ENCODE results near the gene TTC28.

TTC28 gene

GRCh38 chr22:28283068-28283654, 396.5 kb downstream of the TTC28 start:
- Mint-ChIP-seq H3K27ac (no peak overlapping the region), H3K4me3 (no peak overlapping the region), H3K9me3 (no peaks in the 10 kb centered on the region), H3K4me1 (no peaks in the 10 kb centered on the region), H3K27me3 (no peaks in the 10 kb centered on the region), H3K36me3 (no peaks in the 10 kb centered on the region)
- no peak for DNase-seq
- ATAC-seq (replicated peaks): no peak

DNA sequence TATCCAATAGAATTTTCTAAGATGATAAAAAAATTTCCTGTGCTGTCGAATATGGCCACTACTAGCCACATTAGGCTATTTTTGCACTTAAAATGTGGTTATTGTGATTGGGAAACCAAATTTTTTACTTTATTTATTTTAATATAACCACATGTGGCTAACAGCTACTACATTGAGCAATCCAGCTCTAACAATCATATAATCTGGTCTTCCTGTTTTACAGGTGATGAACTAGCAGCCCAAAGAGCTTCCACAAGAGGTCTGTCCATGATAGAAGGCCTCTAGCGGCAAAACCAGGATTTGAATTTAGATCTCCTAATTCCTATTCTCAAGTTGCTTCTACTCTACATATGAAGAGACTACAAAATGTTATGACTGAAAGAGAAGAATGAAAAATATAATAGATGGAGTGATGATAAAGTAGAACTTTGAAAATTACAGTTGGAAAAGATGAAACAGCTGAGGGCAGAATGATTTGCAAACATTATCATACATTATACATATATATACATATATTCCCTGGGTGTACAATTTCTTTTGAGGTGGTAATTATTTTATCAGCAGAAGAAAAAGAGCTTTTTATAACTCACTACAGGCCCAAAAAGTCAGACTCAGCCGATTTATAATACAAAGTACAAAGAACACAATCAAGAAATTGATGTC, 397.1 kb downstream of the TTC28 start:
- H3K36me3 Mint-ChIP-seq: no peaks in the 10 kb centered on the region
- DNase-seq: no peak
- H3K27me3 Mint-ChIP-seq: no peaks in the 10 kb centered on the region
- H3K9me3 Mint-ChIP-seq: no peaks in the 10 kb centered on the region
- no peak overlapping the region for H3K27ac Mint-ChIP-seq
- no peaks in the 10 kb centered on the region for H3K4me1 Mint-ChIP-seq
- no peak for ATAC-seq (replicated peaks)
- no peak overlapping the region for H3K4me3 Mint-ChIP-seq

- Mint-ChIP-seq H3K4me3 (no peak overlapping the region), H3K27ac (no peak overlapping the region), H3K27me3 (no peaks in the 10 kb centered on the region), H3K4me1 (no peaks in the 10 kb centered on the region), H3K36me3 (no peaks in the 10 kb centered on the region), H3K9me3 (no peaks in the 10 kb centered on the region)
- no peak for DNase-seq
- ATAC-seq (replicated peaks): no peak
These were observed 399.8 kb downstream of the TTC28 start for GRCh38 chr22:28279888-28280287.

DNA sequence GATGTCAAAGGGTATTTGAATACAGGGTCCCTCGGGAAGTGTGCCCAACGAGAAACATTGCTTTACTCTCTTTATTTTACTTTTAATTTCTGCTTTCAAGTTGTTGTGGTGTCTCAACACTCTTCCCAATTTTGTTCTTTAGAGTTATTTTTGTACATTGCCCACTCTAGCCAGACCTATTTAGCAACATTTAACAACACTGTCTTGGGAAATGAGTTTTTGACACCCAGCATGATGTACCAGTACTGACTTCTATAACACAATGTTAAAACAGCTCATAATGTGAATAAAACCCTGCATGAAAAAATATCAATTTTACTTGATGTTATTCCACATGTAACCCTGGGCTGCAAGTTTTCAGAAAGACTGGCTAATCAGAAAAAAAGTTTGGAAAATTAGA, 410.4 kb downstream of the TTC28 start:
- Mint-ChIP-seq H3K4me3 (no peak overlapping the region), H3K27me3 (peaks cover 5 to 7% of the 10 kb centered on the region in 2 donors), H3K4me1 (no peaks in the 10 kb centered on the region), H3K27ac (no peak overlapping the region), H3K36me3 (no peaks in the 10 kb centered on the region), H3K9me3 (peaks cover 0 to 5% of the 10 kb centered on the region in 2 donors)
- no peak for DNase-seq
- no peak for ATAC-seq (replicated peaks)

- Mint-ChIP-seq H3K4me1 (no peaks in the 10 kb centered on the region), H3K36me3 (no peaks in the 10 kb centered on the region), H3K27me3 (peaks cover 5 to 7% of the 10 kb centered on the region in 2 donors), H3K9me3 (peaks cover under 1 to 5% of the 10 kb centered on the region in 2 donors), H3K4me3 (no peak overlapping the region), H3K27ac (no peak overlapping the region)
- DNase-seq (no peak), ATAC-seq (replicated peaks) (no peak)
These were observed 410.8 kb downstream of the TTC28 start for GRCh38 chr22:28268850-28269249.

- no peak overlapping the region for H3K27ac Mint-ChIP-seq
- peaks cover 5 to 6% of the 10 kb centered on the region in 2 donors for H3K9me3 Mint-ChIP-seq
- H3K27me3 Mint-ChIP-seq: peaks cover 5 to 7% of the 10 kb centered on the region in 2 donors
- no peak overlapping the region for H3K4me3 Mint-ChIP-seq
- no peaks in the 10 kb centered on the region for H3K36me3 Mint-ChIP-seq
- DNase-seq: no peak
- H3K4me1 Mint-ChIP-seq: no peaks in the 10 kb centered on the region
- ATAC-seq (replicated peaks): no peak
These were observed 411.5 kb downstream of the TTC28 start for GRCh38 chr22:28268171-28268570.

DNA sequence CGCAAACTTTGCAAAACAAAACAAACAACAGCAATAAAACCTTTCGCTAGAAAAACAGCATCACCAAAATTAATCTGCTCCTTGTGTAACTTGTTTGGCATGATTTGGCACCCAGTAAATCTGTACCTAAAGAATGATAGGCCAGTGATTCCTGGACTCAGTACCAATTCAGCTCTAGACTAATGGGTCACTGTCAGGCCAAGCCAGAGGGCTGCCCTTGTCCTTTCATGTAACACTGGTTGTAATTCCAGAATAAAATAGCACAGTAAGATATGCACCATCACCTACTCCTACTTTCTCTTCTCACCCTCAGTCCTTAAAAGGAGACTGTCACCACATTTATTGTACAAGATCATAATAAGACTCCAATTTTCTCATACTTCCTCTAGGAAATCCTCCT, 419.0 kb downstream of the TTC28 start:
- H3K27me3 Mint-ChIP-seq: peaks cover 0 to 4% of the 10 kb centered on the region in 2 donors
- no peaks in the 10 kb centered on the region for H3K4me1 Mint-ChIP-seq
- H3K4me3 Mint-ChIP-seq: no peak overlapping the region
- DNase-seq (no peak), ATAC-seq (replicated peaks) (no peak)
- no peak overlapping the region for H3K27ac Mint-ChIP-seq
- H3K36me3 Mint-ChIP-seq: no peaks in the 10 kb centered on the region
- peaks cover 3 to 5% of the 10 kb centered on the region in 2 donors for H3K9me3 Mint-ChIP-seq

GRCh38 chr22:28259774-28260312, 419.8 kb downstream of the TTC28 start:
- Mint-ChIP-seq H3K4me1 (no peaks in the 10 kb centered on the region), H3K27me3 (peaks cover 0 to 4% of the 10 kb centered on the region in 2 donors), H3K36me3 (no peaks in the 10 kb centered on the region), H3K4me3 (no peak overlapping the region), H3K9me3 (peaks cover 3 to 5% of the 10 kb centered on the region in 2 donors), H3K27ac (no peak overlapping the region)
- no peak for DNase-seq
- no peak for ATAC-seq (replicated peaks)

DNA sequence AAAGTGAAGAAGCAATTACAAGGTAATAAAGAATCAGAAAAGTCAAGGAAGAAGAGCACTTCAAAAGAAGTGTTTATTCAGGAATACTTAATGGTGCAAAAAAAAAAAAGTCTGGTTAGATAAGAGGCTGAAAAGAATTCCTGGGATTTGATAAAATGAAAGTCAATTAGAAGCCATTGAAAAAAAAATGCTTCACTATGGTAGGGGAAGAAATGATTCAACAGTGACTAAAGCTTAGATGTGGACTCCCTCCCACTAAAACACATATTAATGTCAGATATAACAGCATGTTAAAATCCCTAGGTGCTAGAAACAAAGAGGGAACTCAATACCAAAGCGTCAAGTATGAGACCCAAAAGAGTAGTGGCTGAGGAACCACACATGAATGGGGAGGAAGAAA, 425.2 kb downstream of the TTC28 start:
- Mint-ChIP-seq H3K4me3 (no peak overlapping the region), H3K27me3 (no peaks in the 10 kb centered on the region), H3K36me3 (no peaks in the 10 kb centered on the region), H3K4me1 (no peaks in the 10 kb centered on the region), H3K27ac (no peak overlapping the region), H3K9me3 (no peaks in the 10 kb centered on the region)
- DNase-seq: no peak
- ATAC-seq (replicated peaks): no peak

GRCh38 chr22:28252539-28252938, 427.1 kb downstream of the TTC28 start:
- Mint-ChIP-seq H3K27me3 (no peaks in the 10 kb centered on the region), H3K4me3 (no peak overlapping the region), H3K36me3 (no peaks in the 10 kb centered on the region), H3K9me3 (no peaks in the 10 kb centered on the region), H3K4me1 (no peaks in the 10 kb centered on the region), H3K27ac (no peak overlapping the region)
- ATAC-seq (replicated peaks) (no peak), DNase-seq (no peak)

GRCh38 chr22:28250036-28250695, 429.5 kb downstream of the TTC28 start:
- Mint-ChIP-seq H3K4me1 (peaks cover 0 to 5% of the 10 kb centered on the region in 2 donors), H3K36me3 (no peaks in the 10 kb centered on the region), H3K27ac (no peak overlapping the region), H3K9me3 (no peaks in the 10 kb centered on the region), H3K4me3 (no peak overlapping the region), H3K27me3 (peaks cover 0 to 4% of the 10 kb centered on the region in 2 donors)
- no peak for DNase-seq
- no peak for ATAC-seq (replicated peaks)

GRCh38 chr22:28249402-28249801, 430.2 kb downstream of the TTC28 start:
- ATAC-seq (replicated peaks): no peak
- Mint-ChIP-seq H3K9me3 (no peaks in the 10 kb centered on the region), H3K36me3 (no peaks in the 10 kb centered on the region), H3K27ac (no peak overlapping the region), H3K4me3 (no peak overlapping the region), H3K4me1 (peaks cover 0 to 5% of the 10 kb centered on the region in 2 donors), H3K27me3 (peaks cover 0 to 4% of the 10 kb centered on the region in 2 donors)
- DNase-seq: no peak

DNA sequence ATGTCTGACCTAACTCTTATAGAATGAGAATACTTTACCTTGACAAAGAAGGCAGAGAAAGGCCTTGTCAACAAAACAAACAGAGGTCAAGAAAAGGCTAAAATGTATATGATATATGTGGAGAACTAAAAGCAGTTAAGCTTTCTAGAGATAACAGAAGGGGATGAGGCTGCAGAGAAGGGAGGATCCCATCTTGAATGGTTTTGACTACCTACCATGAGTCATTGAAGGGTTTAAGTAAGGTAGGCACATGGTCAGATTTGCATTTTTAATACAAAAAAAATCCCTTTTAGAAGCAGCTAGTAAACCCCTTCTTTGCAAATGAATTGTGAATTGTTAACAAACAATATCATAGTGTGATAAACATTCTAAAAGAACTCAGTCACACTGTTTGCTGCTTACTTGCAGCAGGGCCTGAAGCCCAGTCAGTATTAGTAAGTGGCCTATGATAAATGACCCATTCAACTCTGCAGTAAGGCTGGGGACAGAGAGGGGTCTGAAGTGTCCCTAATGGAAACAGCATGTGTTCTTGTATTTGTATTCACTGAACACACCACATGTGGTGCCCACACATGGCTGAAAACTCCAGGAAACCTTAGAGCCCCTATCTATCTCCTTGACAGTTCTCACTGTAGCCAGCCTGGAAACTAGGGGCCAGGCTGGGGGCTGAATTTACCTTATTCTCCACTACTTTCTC, 431.8 kb downstream of the TTC28 start:
- Mint-ChIP-seq H3K36me3 (no peaks in the 10 kb centered on the region), H3K4me3 (no peak overlapping the region), H3K27ac (no peak overlapping the region), H3K4me1 (peaks cover 0 to 5% of the 10 kb centered on the region in 2 donors), H3K27me3 (peaks cover 5 to 14% of the 10 kb centered on the region in 2 donors), H3K9me3 (no peaks in the 10 kb centered on the region)
- ATAC-seq (replicated peaks) (peak in 1 of 2 donors; percentile 43), DNase-seq (no peak)

DNA sequence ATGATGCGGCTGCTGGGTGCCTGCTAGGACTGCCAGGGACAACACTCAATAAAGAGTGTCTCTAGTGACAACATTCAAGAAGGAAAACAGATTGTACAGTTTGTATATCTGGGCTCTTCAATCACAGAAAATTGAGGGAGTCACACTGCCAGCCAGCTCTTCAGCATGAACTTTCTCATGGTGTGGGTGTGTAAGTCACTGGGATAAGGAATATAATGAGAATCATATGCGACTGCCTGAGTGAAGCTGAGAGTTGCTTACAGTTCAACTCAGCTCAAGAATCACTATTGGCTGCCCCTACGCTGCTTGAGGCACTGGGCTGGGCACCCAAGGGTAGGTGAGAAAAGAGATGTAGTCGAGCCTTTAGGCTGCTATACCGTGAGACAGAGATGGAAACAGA, 432.5 kb downstream of the TTC28 start:
- no peak for DNase-seq
- Mint-ChIP-seq H3K4me3 (no peak overlapping the region), H3K9me3 (no peaks in the 10 kb centered on the region), H3K27ac (no peak overlapping the region), H3K36me3 (no peaks in the 10 kb centered on the region), H3K4me1 (peaks cover 0 to 5% of the 10 kb centered on the region in 2 donors), H3K27me3 (peaks cover 5 to 14% of the 10 kb centered on the region in 2 donors)
- ATAC-seq (replicated peaks): no peak

All from stimulated activated naive B cell treated with anti-CD40 and anti-IgM and Interleukin-4, amounts not matched to agents 10 μg/mL and 1 μg/mL and 100 μg/mL, for 72 hours (primary cell).